Epithelial cell of esophagus (primary cell): Measurements from ENCODE around the gene ABTB2.

Experiments used
- DNase-seq: peaks from one replicate; pipeline ENCODE4 v3.0.0; 2010; ENCODE audit warnings: low read depth
- H3K4me3 ChIP-seq: 2 replicates; pipeline ENCODE4 v1.5.1; 2011; ENCODE audit warnings: mild to moderate bottlenecking, low read length, control low read depth
- TF ChIP-seq, protein P1 (sequence below): IDR thresholded peaks from 2 replicates; pipeline ENCODE4 v1.5.1; 2011; ENCODE audit warnings: low read depth, mild to moderate bottlenecking, low read length, control low read depth, inconsistent platforms; ENCODE audit not compliant: insufficient read depth; ENCODE audit errors: missing control alignments

Gene ABTB2

DNA sequence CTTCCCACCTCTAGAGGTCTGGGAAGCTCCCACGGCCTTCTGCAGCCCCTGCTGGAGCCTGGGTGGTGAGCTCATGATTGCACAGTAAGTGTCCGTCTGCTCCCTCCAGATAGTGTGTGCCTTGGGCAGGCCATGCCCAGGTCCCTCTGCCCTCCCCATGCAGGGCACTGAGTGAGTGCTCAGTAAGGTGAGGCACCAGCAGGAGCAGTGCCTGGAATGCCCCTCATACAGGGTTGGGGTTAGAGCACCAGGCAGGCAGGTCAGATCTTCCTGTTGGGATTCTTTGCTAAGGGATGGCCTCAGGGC, 202.1 kb downstream of the ABTB2 start:
- H3K4me3 ChIP-seq: no peak overlapping the region
- TF ChIP-seq, protein P1, sequence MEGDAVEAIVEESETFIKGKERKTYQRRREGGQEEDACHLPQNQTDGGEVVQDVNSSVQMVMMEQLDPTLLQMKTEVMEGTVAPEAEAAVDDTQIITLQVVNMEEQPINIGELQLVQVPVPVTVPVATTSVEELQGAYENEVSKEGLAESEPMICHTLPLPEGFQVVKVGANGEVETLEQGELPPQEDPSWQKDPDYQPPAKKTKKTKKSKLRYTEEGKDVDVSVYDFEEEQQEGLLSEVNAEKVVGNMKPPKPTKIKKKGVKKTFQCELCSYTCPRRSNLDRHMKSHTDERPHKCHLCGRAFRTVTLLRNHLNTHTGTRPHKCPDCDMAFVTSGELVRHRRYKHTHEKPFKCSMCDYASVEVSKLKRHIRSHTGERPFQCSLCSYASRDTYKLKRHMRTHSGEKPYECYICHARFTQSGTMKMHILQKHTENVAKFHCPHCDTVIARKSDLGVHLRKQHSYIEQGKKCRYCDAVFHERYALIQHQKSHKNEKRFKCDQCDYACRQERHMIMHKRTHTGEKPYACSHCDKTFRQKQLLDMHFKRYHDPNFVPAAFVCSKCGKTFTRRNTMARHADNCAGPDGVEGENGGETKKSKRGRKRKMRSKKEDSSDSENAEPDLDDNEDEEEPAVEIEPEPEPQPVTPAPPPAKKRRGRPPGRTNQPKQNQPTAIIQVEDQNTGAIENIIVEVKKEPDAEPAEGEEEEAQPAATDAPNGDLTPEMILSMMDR: no peak
- no peak for DNase-seq

- H3K4me3 ChIP-seq: no peak overlapping the region
- no peak for DNase-seq
- TF ChIP-seq, protein P1: no peak
Observed at GRCh38 chr11:34155057-34155756, 202.6 kb downstream of the ABTB2 start.

DNA sequence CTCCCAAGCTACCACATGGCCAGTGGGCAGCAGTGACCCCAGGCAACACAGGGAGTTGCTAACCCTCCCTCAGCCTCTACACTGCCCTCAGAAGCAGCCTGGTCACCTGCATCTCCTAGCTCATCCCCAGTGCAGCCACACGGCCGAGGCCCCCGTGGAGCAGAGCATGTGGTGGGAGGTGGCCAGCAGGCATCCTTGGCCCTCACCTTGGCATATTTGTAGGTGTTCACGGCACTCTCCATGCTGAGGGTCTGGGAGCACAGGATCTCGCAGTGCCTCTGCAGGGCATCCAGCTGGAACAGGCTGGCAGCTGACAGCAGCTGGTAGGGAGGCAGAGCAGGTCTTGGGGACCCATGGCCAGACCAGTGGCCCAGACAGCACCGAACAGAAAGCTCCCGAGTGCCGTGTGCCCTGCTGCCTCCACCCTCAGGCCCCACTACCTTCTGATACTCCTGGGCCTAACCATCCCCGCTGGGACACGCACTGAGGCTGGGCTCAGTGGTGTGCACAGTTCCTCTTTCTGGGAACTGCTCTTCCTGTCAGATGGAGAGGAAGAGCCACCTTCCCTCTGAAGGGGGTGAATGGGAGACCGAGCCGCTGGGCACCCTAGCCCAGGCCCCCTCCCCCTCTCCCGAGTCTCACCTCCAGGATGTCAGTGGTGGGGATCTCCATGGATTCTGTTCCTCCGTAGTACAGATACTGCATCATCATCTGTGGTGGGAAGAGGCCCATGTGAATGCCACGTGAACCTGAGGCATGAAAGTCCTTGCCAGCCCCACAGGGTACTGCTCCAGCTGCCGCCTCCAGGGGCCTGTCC, 203.5 kb downstream of the ABTB2 start:
- DNase-seq: no peak

GRCh38 chr11:34151916-34152845, 205.6 kb downstream of the ABTB2 start:
- no peak overlapping the region for H3K4me3 ChIP-seq
- TF ChIP-seq, protein P1: no peak
- no peak for DNase-seq

More for the DNA sequence above, 203.5 kb downstream of the ABTB2 start:
- H3K4me3 ChIP-seq: no peak overlapping the region
- TF ChIP-seq, protein P1: no peak

GRCh38 chr11:34151166-34151565, 206.6 kb downstream of the ABTB2 start:
- TF ChIP-seq, protein P1: no peak
- no peak for DNase-seq
- no peak overlapping the region for H3K4me3 ChIP-seq

GRCh38 chr11:34150494-34151151, 207.2 kb downstream of the ABTB2 start:
- TF ChIP-seq, protein P1: no peak
- H3K4me3 ChIP-seq: no peak overlapping the region
- DNase-seq: no peak
